GM12878 (cell line): ENCODE measurements around the gene GRAMD1A. TPM values are rescaled to one million over a fixed set of nuclear protein-coding genes. Genes with fewer than 3 reads are reported as not detected.
"Not testable (repeated sequence)": the region's sequence is repeated elsewhere in the genome, so short reads cannot be mapped to it uniquely, and the experiment has no call there.

Source experiments
- ATAC-seq: fragments of 200-7000 bp; cut with Tn5 transposase; 3 replicates; pipeline ENCODE4 v1.9.1; 2020; ENCODE audit warnings: mild to moderate bottlenecking, moderate library complexity
- BruUV-seq: library from RNA; stranded (reverse); fragments of 400-500 nt; replicated peaks from 2 replicates; lab custom pipeline; 2021; lab: Mats Ljungman, UMichigan
- CTCF ChIA-PET: fragments of 300-600 bp; sonication (Branson Sonifier 250); formaldehyde crosslinking; extraction: SDS; loops from one replicate; lab custom pipeline; 2021; ENCODE audit warnings: inconsistent platforms; lab: Yijun Ruan, JAX
- POLR2A ChIA-PET: fragments of 350-600 bp; formaldehyde crosslinking; extraction: SDS; loops from one replicate; lab custom pipeline; 2021; ENCODE audit warnings: inconsistent platforms; lab: Charles Lee
- RAD21 ChIA-PET: fragments of 300-600 bp; sonication (Branson Sonifier 250); formaldehyde crosslinking; loops from one replicate; lab custom pipeline; 2023; ENCODE audit warnings: antibody characterized with exemption; ENCODE audit not compliant: unreplicated experiment; lab: Charles Lee
- SMC1A ChIA-PET: fragments of 300-600 bp; sonication (Branson Sonifier 250); formaldehyde crosslinking; loops from one replicate; lab custom pipeline; 2023; ENCODE audit not compliant: unreplicated experiment, uncharacterized antibody; lab: Charles Lee
- DNase-seq: peaks from one replicate; pipeline ENCODE4 v3.0.0-alpha.2; 2011; ENCODE audit warnings: low read depth, low spot score
- FAIRE-seq: peaks from 3 replicates; lab custom pipeline; 2011; peaks lifted over from hg19 to GRCh38; lab: Jason Lieb, UNC
- H2AFZ ChIP-seq: 2 replicates; pipeline ENCODE4 v1.6.0; 2011; ENCODE audit warnings: low read depth, low read length, control low read depth; ENCODE audit not compliant: control insufficient read depth
- H3K27ac ChIP-seq: 2 replicates; pipeline ENCODE4 v1.5.1; 2011; ENCODE audit warnings: control low read depth; ENCODE audit not compliant: control insufficient read depth, insufficient read depth
- H3K27me3 ChIP-seq, 2 experiments: replicated peaks in 1 of 2; 2 replicates each; pipeline versions ENCODE4 v1.6.0 to v1.6.1; 2011; ENCODE audit warnings: low read length in 1 of 2; ENCODE audit not compliant: control insufficient read depth in 2 of 2, insufficient read depth in 2 of 2
- H3K36me3 ChIP-seq, 2 experiments: 2 replicates each; pipeline ENCODE4 v1.5.1; 2011; ENCODE audit warnings: low read length in 1 of 2; ENCODE audit not compliant: control insufficient read depth in 2 of 2, insufficient read depth in 2 of 2
- H3K4me1 ChIP-seq: 2 replicates; pipeline ENCODE4 v1.6.1; 2011; ENCODE audit warnings: mild to moderate bottlenecking, low read length, moderate library complexity, mixed read lengths; ENCODE audit not compliant: control insufficient read depth, insufficient read depth
- H3K4me2 ChIP-seq: 2 replicates; pipeline ENCODE4 v1.6.0; 2011; ENCODE audit warnings: control low read depth; ENCODE audit not compliant: control insufficient read depth, insufficient read depth
- H3K4me3 ChIP-seq: fragments of 200-600 bp; sonication (generic); 2 replicates; pipeline ENCODE4 v1.5.1; 2016
- H3K79me2 ChIP-seq: 2 replicates; pipeline ENCODE4 v1.6.0; 2011; ENCODE audit warnings: low read length; ENCODE audit not compliant: control insufficient read depth, insufficient read depth
- H3K9ac ChIP-seq: 2 replicates; pipeline ENCODE4 v1.8.0; 2011; ENCODE audit warnings: low read length, control low read depth, mixed read lengths; ENCODE audit not compliant: control insufficient read depth, insufficient read depth
- H3K9me3 ChIP-seq: replicated peaks from 3 replicates; pipeline ENCODE4 v1.5.1; 2011; ENCODE audit warnings: mild to moderate bottlenecking, low read length; ENCODE audit not compliant: control insufficient read depth, insufficient read depth
- H4K20me1 ChIP-seq: 2 replicates; pipeline ENCODE4 v1.6.0; 2011; ENCODE audit not compliant: control insufficient read depth, insufficient read depth
- WGBS: methylation state at CpG from one replicate; pipeline ENCODE4 v1.1.6; 2016; ENCODE audit warnings: low lambda C conversion rate; ENCODE audit not compliant: insufficient replicate concordance, insufficient coverage; ENCODE audit errors: missing lambda C conversion rate; 5-methylcytosine and 5-hydroxymethylcytosine counted together
- in situ Hi-C: fragments of 300-500 bp; cut with MboI; formaldehyde crosslinking; loops from 9 replicates; pipeline ENCODE4 v1.14.3; 2018; ENCODE audit warnings: mixed read lengths
- intact Hi-C: fragments of 100-400 bp; cut with micrococcal nuclease; formaldehyde crosslinking; loops from one replicate; pipeline ENCODE4 v1.14.2; 2022; ENCODE audit not compliant: unreplicated experiment
- polyA plus RNA-seq, 11 experiments: library from polyadenylated mRNA; depleted of rRNA in 4 of 11; unstranded in 6 of 11; stranded (reverse) in 5 of 11; fragments of >200 nt; fragmentation: Nextera tagmentation in 4 of 11; fragmentation: Illumina TruSeq in 1 of 11; extraction: Ambion mirVana in 4 of 11; extraction: Trizol in 1 of 11; gene quantifications; 1 replicate in 1 of 11; 2 replicates in 10 of 11; pipeline versions ENCODE4 v1.2.1 to v1.2.3, GENCODE V29; 2011 to 2016; ENCODE audit warnings: inconsistent platforms in 2 of 11, missing spikeins in 2 of 11, low read depth in 1 of 11
- total RNA-seq, 4 experiments: library from RNA; depleted of rRNA in 3 of 4; stranded (reverse); fragments of >200 nt in 3 of 4; fragmentation: Illumina TruSeq in 1 of 4; extraction: Trizol in 1 of 4; gene quantifications; 2 replicates each; pipeline versions ENCODE4 v1.2.1 to v1.2.3, GENCODE V29; 2013 to 2021

Gene GRAMD1A
- total and polyA plus RNA-seq, 10 of the 15 experiments (the other 5 are each of a cell fraction or from before 2014, with no cell fraction given), result 0.79 to 73.6 (median 35.3) TPM

DNA sequence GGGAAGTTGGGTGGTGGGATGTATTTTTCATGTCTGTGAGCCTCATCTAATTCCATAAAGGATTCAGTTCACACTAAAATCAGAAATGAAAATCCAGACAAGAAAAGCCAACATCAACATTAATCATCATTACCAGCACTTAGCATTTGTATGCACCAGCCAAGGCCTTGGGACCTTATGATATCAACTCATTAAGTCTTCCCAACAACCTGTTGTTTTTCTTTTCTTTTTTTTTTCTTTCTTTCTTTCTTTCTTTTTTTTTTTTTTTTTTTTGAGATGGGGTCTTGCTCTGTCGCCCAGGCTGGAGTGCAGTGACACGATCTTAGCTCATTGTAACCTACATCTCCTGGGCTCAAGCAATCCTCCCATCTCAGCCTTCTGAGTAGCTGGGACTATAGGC, 50.5 kb downstream of the GRAMD1A start:
- ATAC-seq, intact Hi-C loops, H3K36me3 ChIP-seq, H3K4me3 ChIP-seq, DNase-seq, H3K4me1 ChIP-seq, BruUV-seq, H2AFZ ChIP-seq, H3K9ac ChIP-seq, FAIRE-seq, H4K20me1 ChIP-seq, in situ Hi-C loops, H3K27ac ChIP-seq, RAD21 ChIA-PET, H3K27me3 ChIP-seq, POLR2A ChIA-PET, H3K79me2 ChIP-seq, H3K4me2 ChIP-seq, H3K9me3 ChIP-seq: not testable (repeated sequence)
- SMC1A ChIA-PET, result interaction anchor here (1.3 kb wide), 1 partner anchor 16 kb away, joined by 3 read pairs; no protein-coding TSS in a partner anchor
- 100% methylated on average over 2 of the region's 2 CpGs for WGBS
- CTCF ChIA-PET, result interaction anchor here (1.1 to 1.5 kb wide), 2 partner anchors 16 to 41 kb away, joined by 3 to 4 read pairs; no protein-coding TSS in a partner anchor

DNA sequence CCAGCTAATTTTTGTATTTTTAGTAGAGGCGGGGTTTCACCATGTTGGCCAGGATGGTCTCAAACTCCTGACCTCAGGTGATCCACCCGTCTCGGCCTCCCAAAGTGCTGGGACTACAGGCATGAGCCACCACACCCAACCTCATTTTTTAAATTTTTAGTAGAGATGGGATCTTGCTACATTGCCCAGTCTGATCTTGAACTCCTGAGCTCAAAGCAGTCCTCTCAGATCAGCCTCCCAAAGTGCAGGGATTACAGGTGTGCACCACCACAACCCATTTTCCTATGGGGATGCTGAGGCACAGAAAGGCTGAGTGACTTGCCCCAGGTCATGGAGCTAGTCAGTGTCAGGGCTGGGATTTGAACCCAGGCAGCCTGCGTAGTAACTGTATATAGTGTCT, 51.1 kb downstream of the GRAMD1A start:
- intact Hi-C loops, H3K9me3 ChIP-seq, H3K79me2 ChIP-seq, H3K27ac ChIP-seq, BruUV-seq, H3K36me3 ChIP-seq, H3K27me3 ChIP-seq, H3K4me2 ChIP-seq, RAD21 ChIA-PET, ATAC-seq, in situ Hi-C loops, H3K4me1 ChIP-seq, H3K4me3 ChIP-seq, H2AFZ ChIP-seq, FAIRE-seq, DNase-seq, H4K20me1 ChIP-seq, H3K9ac ChIP-seq, POLR2A ChIA-PET: not testable (repeated sequence)
- SMC1A ChIA-PET, result interaction anchor here (0.6 kb wide), 1 partner anchor 11 kb away, joined by 3 read pairs; no protein-coding TSS in a partner anchor
- CTCF ChIA-PET, result interaction anchor here (0.9 to 1.5 kb wide), 2 partner anchors 16 to 40 kb away, joined by 4 read pairs; no protein-coding TSS in a partner anchor
- 47% methylated on average over 4 of the region's 4 CpGs for WGBS
